Skeletal muscle tissue (tissue), 4 donors: ENCODE results near the gene SYN1. TPM values are rescaled to one million over a fixed set of nuclear protein-coding genes. Genes with fewer than 3 reads are reported as not detected.
"Not testable (repeated sequence)": the region's sequence is repeated elsewhere in the genome, so short reads cannot be mapped to it uniquely, and the experiment has no call there.

Experiments
- H3K27ac ChIP-seq: one replicate; pipeline ENCODE4 v1.7.0; 2013; ENCODE audit warnings: mild to moderate bottlenecking, low read depth, low read length, inconsistent platforms
- H3K27me3 ChIP-seq, 3 donors: one replicate each; pipeline ENCODE4 v1.7.0; 2013; ENCODE audit warnings: low read length in 3 of 3; ENCODE audit not compliant: control insufficient read depth in 3 of 3, insufficient read depth in 3 of 3
- H3K36me3 ChIP-seq, 3 donors: one replicate each; pipeline ENCODE4 v1.7.0; 2013; ENCODE audit warnings: low read length in 3 of 3; ENCODE audit not compliant: control insufficient read depth in 3 of 3, insufficient read depth in 3 of 3
- H3K4me1 ChIP-seq, 3 donors: one replicate each; pipeline ENCODE4 v1.7.0; 2013; ENCODE audit warnings: low read length in 3 of 3, mild to moderate bottlenecking in 3 of 3; ENCODE audit not compliant: control insufficient read depth in 3 of 3, insufficient read depth in 3 of 3
- H3K4me3 ChIP-seq, 3 donors: one replicate each; pipeline ENCODE4 v1.7.0; 2013; ENCODE audit warnings: low read length in 3 of 3
- H3K9ac ChIP-seq, 3 donors: one replicate each; pipeline ENCODE4 v1.7.0; 2013; ENCODE audit warnings: low read length in 3 of 3, mild to moderate bottlenecking in 3 of 3, moderate library complexity in 2 of 3, low read depth in 1 of 3
- H3K9me3 ChIP-seq, 3 donors: one replicate each; pipeline ENCODE4 v1.7.0; 2013; ENCODE audit warnings: low read length in 3 of 3; ENCODE audit not compliant: control insufficient read depth in 3 of 3
- total RNA-seq: library from RNA; depleted of rRNA; stranded (reverse); fragments of >200 nt; gene quantifications from one replicate; pipeline ENCODE4 v1.2.3, GENCODE V29; 2014
- donor health status: Osteomylitis.

The SYN1 gene
- total RNA-seq, 1 donor from 2014 or later = not detected

GRCh38 chrX:47607091-47607490 is 12.6 kb downstream of the SYN1 start:
- Histone ChIP-seq H3K27me3 (no peaks in the 10 kb centered on the region), H3K4me3 (no peak overlapping the region), H3K9ac (no peak overlapping the region), H3K9me3 (peaks cover 0 to 2% (median 0%) of the 10 kb centered on the region in 3 donors), H3K4me1 (no peaks in the 10 kb centered on the region), H3K27ac (no peak overlapping the region), H3K36me3 (no peaks in the 10 kb centered on the region)

GRCh38 chrX:47605024-47605423 is 14.6 kb downstream of the SYN1 start:
- H3K4me3 ChIP-seq = no peak overlapping the region
- H3K9me3 ChIP-seq = peaks cover 0 to under 1% (median 0%) of the 10 kb centered on the region in 3 donors
- no peaks in the 10 kb centered on the region for H3K4me1 ChIP-seq
- no peaks in the 10 kb centered on the region for H3K36me3 ChIP-seq
- H3K27me3 ChIP-seq = no peaks in the 10 kb centered on the region
- no peak overlapping the region for H3K27ac ChIP-seq
- H3K9ac ChIP-seq = no peak overlapping the region

GRCh38 chrX:47603125-47603524 is 16.5 kb downstream of the SYN1 start:
- not testable (repeated sequence) for H3K9me3 ChIP-seq, H3K4me3 ChIP-seq, H3K27me3 ChIP-seq, H3K4me1 ChIP-seq, H3K9ac ChIP-seq, H3K27ac ChIP-seq, H3K36me3 ChIP-seq

- Histone ChIP-seq H3K9me3 (peaks cover 0 to 3% (median 0%) of the 10 kb centered on the region in 3 donors), H3K9ac (no peak overlapping the region), H3K27me3 (no peaks in the 10 kb centered on the region), H3K36me3 (no peaks in the 10 kb centered on the region), H3K27ac (no peak overlapping the region), H3K4me1 (no peaks in the 10 kb centered on the region), H3K4me3 (no peak overlapping the region)
These were observed 22.4 kb downstream of the SYN1 start for GRCh38 chrX:47597222-47597621.

GRCh38 chrX:47596256-47596655 is 23.4 kb downstream of the SYN1 start:
- H3K27ac ChIP-seq = no peak overlapping the region

GRCh38 chrX:47595716-47596251 is 23.9 kb downstream of the SYN1 start:
- no peaks in the 10 kb centered on the region for H3K36me3 ChIP-seq
- no peaks in the 10 kb centered on the region for H3K27me3 ChIP-seq
- H3K9ac ChIP-seq = no peak overlapping the region
- H3K9me3 ChIP-seq = peaks cover 0 to 3% (median 0%) of the 10 kb centered on the region in 3 donors
- no peaks in the 10 kb centered on the region for H3K4me1 ChIP-seq
- H3K4me3 ChIP-seq = no peak overlapping the region
- H3K27ac ChIP-seq = no peak overlapping the region

More at GRCh38 chrX:47596256-47596655, 23.4 kb downstream of the SYN1 start:
- H3K27me3 ChIP-seq = no peaks in the 10 kb centered on the region
- no peak overlapping the region for H3K4me3 ChIP-seq
- H3K9ac ChIP-seq = no peak overlapping the region
- H3K4me1 ChIP-seq = no peaks in the 10 kb centered on the region
- H3K9me3 ChIP-seq = peaks cover 0 to 3% (median 0%) of the 10 kb centered on the region in 3 donors
- no peaks in the 10 kb centered on the region for H3K36me3 ChIP-seq

- no peak overlapping the region for H3K9ac ChIP-seq
- no peak overlapping the region for H3K4me3 ChIP-seq
- no peaks in the 10 kb centered on the region for H3K4me1 ChIP-seq
These were observed 26.1 kb downstream of the SYN1 start for GRCh38 chrX:47593522-47593921.

GRCh38 chrX:47590984-47591383 is 28.7 kb downstream of the SYN1 start:
- no peaks in the 10 kb centered on the region for H3K27me3 ChIP-seq
- H3K4me1 ChIP-seq = no peaks in the 10 kb centered on the region
- no peaks in the 10 kb centered on the region for H3K9me3 ChIP-seq
- no peak overlapping the region for H3K4me3 ChIP-seq
- no peak overlapping the region for H3K27ac ChIP-seq
- H3K36me3 ChIP-seq = no peaks in the 10 kb centered on the region
- H3K9ac ChIP-seq = no peak overlapping the region

More at GRCh38 chrX:47593522-47593921, 26.1 kb downstream of the SYN1 start:
- Histone ChIP-seq H3K36me3 (no peaks in the 10 kb centered on the region), H3K27ac (no peak overlapping the region), H3K27me3 (no peaks in the 10 kb centered on the region), H3K9me3 (peaks cover 0 to 3% (median 0%) of the 10 kb centered on the region in 3 donors)

GRCh38 chrX:47587906-47588735 is 31.5 kb downstream of the SYN1 start:
- Histone ChIP-seq H3K4me1 (peaks cover 0 to 4% (median 0%) of the 10 kb centered on the region in 3 donors), H3K27ac (no peak overlapping the region), H3K4me3 (no peak overlapping the region), H3K9ac (no peak overlapping the region), H3K27me3 (no peaks in the 10 kb centered on the region), H3K9me3 (no peaks in the 10 kb centered on the region), H3K36me3 (no peaks in the 10 kb centered on the region)
